ENCODE measurements around the gene BOLL. TPM values are rescaled to one million over a fixed set of nuclear protein-coding genes. Genes with fewer than 3 reads are reported as not detected.

The BOLL gene
- polyA plus RNA-seq, 1 donor from 2014 or later, result not detected

GRCh38 chr2:197793456-197793855 is 8.3 kb upstream of the BOLL start:
- Histone ChIP-seq H3K9me2 (ENCODE audit: insufficient read depth, low read length) (no peaks in the 10 kb centered on the region), H2AFZ (ENCODE audit: low read depth, low read length) (no peak overlapping the region), H3K36me3 (ENCODE audit: insufficient read depth, low read length) (no peaks in the 10 kb centered on the region), H3K9ac (ENCODE audit: low read length) (no peak overlapping the region), H3K27me3 (ENCODE audit: insufficient read depth, low read depth, low read length) (no peaks in the 10 kb centered on the region), H3K4me2 (ENCODE audit: low read length) (no peak overlapping the region), H3K79me2 (replicated peaks; ENCODE audit: insufficient read depth, low read length) (no peaks in the 10 kb centered on the region), H3K9me3 (ENCODE audit: low read length) (no peaks in the 10 kb centered on the region), H3K27ac (ENCODE audit: low read length) (no peak overlapping the region), H4K20me1 (ENCODE audit: insufficient read depth) (no peaks in the 10 kb centered on the region), H3K4me3 (ENCODE audit: low read length) (no peak overlapping the region), H3F3A (ENCODE audit: insufficient read depth, low read length, poor library complexity, severe bottlenecking) (no peaks in the 10 kb centered on the region)
- TF ChIP-seq EP300 (conservative IDR thresholded peaks at IDR 0.05; ENCODE audit: poor library complexity, severe bottlenecking) (no peak), MXI1 (conservative IDR thresholded peaks at IDR 0.05; ENCODE audit: poor library complexity, severe bottlenecking) (no peak)

DNA sequence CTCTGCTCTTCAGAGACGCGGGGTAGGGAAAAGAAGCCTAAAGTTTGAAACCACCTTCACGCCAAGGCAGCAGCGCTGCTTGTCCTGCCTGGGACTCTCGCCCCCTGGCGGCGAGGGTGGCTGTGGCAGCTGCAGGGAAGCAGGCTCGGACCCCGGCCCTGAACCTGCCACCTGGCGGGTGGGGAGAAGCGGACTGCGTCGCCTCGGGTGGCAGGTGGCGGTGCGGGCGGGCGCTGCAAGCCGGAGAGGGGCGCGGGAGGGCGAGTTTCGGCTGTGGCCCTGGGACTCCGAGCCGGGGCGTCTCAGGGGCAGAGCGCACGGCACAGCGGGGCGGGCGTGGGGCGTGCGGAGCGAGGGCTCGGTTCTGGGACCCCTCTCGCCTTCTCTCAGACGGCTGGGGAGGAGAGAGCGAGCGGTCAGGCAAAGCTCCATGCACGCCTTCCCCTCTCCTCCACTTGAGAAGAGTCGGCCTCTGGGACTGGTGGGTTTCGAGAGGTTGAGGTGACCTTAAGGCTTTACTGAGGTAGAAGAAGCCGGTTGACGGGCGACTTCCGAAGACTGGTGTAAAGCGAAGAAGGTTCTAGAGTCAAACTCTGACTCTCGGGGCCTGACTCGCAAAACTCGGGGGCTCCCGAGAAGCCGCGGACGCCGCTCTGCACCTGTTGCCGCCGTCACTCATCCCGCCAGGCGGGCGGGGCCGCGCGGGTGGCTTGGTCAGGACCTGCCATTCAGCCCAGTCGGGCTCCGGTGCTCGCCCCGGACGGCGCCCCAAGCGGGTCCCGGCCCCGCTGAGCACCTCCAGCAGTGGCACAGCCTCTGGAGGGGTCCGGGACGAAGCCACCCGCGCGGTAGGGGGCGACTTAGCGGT is 1.1 kb upstream of the BOLL start:
- Histone ChIP-seq H3K9me2 (ENCODE audit: insufficient read depth, low read length) (no peaks in the 10 kb centered on the region), H3K36me3 (ENCODE audit: insufficient read depth, low read length) (no peaks in the 10 kb centered on the region), H3K4me3 (ENCODE audit: low read length) (no peak overlapping the region), H2AFZ (ENCODE audit: low read depth, low read length) (no peak overlapping the region), H3K27ac (ENCODE audit: low read length) (no peak overlapping the region), H3K9me3 (ENCODE audit: low read length) (no peaks in the 10 kb centered on the region), H3K27me3 (ENCODE audit: insufficient read depth, low read depth, low read length) (peaks cover 8% of the 10 kb centered on the region), H3K79me2 (replicated peaks; ENCODE audit: insufficient read depth, low read length) (no peaks in the 10 kb centered on the region), H4K20me1 (ENCODE audit: insufficient read depth) (no peaks in the 10 kb centered on the region), H3K9ac (ENCODE audit: low read length) (no peak overlapping the region), H3F3A (ENCODE audit: insufficient read depth, low read length, poor library complexity, severe bottlenecking) (no peaks in the 10 kb centered on the region), H3K4me2 (ENCODE audit: low read length) (no peak overlapping the region)
- TF ChIP-seq EP300 (conservative IDR thresholded peaks at IDR 0.05; ENCODE audit: poor library complexity, severe bottlenecking) (no peak), SMC3 (conservative IDR thresholded peaks at IDR 0.05; ENCODE audit: poor library complexity) (no peak), POLR2AphosphoS5 (IDR thresholded peaks at IDR 0.05) (no peak), TAF1 (IDR thresholded peaks at IDR 0.05; ENCODE audit: low read depth) (no peak), MXI1 (conservative IDR thresholded peaks at IDR 0.05; ENCODE audit: poor library complexity, severe bottlenecking) (no peak), EZH2 (IDR thresholded peaks at IDR 0.05; ENCODE audit: borderline replicate concordance, insufficient read depth, low read length, poor library complexity, severe bottlenecking) (no peak), RAD21 (conservative IDR thresholded peaks at IDR 0.05) (no peak)
- TF ChIP-seq, protein P1, sequence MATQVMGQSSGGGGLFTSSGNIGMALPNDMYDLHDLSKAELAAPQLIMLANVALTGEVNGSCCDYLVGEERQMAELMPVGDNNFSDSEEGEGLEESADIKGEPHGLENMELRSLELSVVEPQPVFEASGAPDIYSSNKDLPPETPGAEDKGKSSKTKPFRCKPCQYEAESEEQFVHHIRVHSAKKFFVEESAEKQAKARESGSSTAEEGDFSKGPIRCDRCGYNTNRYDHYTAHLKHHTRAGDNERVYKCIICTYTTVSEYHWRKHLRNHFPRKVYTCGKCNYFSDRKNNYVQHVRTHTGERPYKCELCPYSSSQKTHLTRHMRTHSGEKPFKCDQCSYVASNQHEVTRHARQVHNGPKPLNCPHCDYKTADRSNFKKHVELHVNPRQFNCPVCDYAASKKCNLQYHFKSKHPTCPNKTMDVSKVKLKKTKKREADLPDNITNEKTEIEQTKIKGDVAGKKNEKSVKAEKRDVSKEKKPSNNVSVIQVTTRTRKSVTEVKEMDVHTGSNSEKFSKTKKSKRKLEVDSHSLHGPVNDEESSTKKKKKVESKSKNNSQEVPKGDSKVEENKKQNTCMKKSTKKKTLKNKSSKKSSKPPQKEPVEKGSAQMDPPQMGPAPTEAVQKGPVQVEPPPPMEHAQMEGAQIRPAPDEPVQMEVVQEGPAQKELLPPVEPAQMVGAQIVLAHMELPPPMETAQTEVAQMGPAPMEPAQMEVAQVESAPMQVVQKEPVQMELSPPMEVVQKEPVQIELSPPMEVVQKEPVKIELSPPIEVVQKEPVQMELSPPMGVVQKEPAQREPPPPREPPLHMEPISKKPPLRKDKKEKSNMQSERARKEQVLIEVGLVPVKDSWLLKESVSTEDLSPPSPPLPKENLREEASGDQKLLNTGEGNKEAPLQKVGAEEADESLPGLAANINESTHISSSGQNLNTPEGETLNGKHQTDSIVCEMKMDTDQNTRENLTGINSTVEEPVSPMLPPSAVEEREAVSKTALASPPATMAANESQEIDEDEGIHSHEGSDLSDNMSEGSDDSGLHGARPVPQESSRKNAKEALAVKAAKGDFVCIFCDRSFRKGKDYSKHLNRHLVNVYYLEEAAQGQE (IDR thresholded peaks at IDR 0.05; ENCODE audit: borderline replicate concordance), result no peak
- TF ChIP-seq, protein P2, sequence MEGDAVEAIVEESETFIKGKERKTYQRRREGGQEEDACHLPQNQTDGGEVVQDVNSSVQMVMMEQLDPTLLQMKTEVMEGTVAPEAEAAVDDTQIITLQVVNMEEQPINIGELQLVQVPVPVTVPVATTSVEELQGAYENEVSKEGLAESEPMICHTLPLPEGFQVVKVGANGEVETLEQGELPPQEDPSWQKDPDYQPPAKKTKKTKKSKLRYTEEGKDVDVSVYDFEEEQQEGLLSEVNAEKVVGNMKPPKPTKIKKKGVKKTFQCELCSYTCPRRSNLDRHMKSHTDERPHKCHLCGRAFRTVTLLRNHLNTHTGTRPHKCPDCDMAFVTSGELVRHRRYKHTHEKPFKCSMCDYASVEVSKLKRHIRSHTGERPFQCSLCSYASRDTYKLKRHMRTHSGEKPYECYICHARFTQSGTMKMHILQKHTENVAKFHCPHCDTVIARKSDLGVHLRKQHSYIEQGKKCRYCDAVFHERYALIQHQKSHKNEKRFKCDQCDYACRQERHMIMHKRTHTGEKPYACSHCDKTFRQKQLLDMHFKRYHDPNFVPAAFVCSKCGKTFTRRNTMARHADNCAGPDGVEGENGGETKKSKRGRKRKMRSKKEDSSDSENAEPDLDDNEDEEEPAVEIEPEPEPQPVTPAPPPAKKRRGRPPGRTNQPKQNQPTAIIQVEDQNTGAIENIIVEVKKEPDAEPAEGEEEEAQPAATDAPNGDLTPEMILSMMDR (IDR thresholded peaks at IDR 0.05; ENCODE audit: poor library complexity, severe bottlenecking), result no peak
